ENCODE data around the gene CARD8.
A peak's percentile ranks its signal among the peaks of the same experiment; 100 is the strongest.

CARD8 gene

GRCh38 chr19:48254529-48254970 lies 1.2 kb downstream of the CARD8 start:
- TF ChIP-seq CTCF (IDR thresholded peaks at IDR 0.05; ENCODE audit: extremely low read depth, missing control alignments): no peak
- no peak for DNase-seq (ENCODE audit: low spot score)

GRCh38 chr19:48253999-48254398 lies 1.7 kb downstream of the CARD8 start:
- no peak for DNase-seq (ENCODE audit: low spot score)
- TF ChIP-seq CTCF (IDR thresholded peaks at IDR 0.05; ENCODE audit: extremely low read depth, missing control alignments): no peak

GRCh38 chr19:48252609-48253008 lies 3.1 kb downstream of the CARD8 start:
- no peak for DNase-seq (ENCODE audit: low spot score)
- no peak for TF ChIP-seq CTCF (IDR thresholded peaks at IDR 0.05; ENCODE audit: extremely low read depth, missing control alignments)

GRCh38 chr19:48250290-48251025 lies 5.3 kb downstream of the CARD8 start:
- no peak for TF ChIP-seq CTCF (IDR thresholded peaks at IDR 0.05; ENCODE audit: extremely low read depth, missing control alignments)
- DNase-seq (ENCODE audit: low spot score): no peak

- no peak for TF ChIP-seq CTCF (IDR thresholded peaks at IDR 0.05; ENCODE audit: extremely low read depth, missing control alignments)
- peak; percentile 44 for DNase-seq (ENCODE audit: low spot score)
Observed at GRCh38 chr19:48249502-48250014, 6.2 kb downstream of the CARD8 start.

GRCh38 chr19:48248081-48248833 lies 7.5 kb downstream of the CARD8 start:
- DNase-seq (ENCODE audit: low spot score): no peak
- TF ChIP-seq CTCF (IDR thresholded peaks at IDR 0.05; ENCODE audit: extremely low read depth, missing control alignments): no peak

- no peak for TF ChIP-seq CTCF (IDR thresholded peaks at IDR 0.05; ENCODE audit: extremely low read depth, missing control alignments)
- no peak for DNase-seq (ENCODE audit: low spot score)
Observed at GRCh38 chr19:48247212-48247611, 8.5 kb downstream of the CARD8 start.

All from GM20000 (cell line).